ENCODE data around the gene GPC6.
"Not testable (repeated sequence)": the region's sequence is repeated elsewhere in the genome, so short reads cannot be mapped to it uniquely, and the experiment has no call there.

GPC6 gene

GRCh38 chr13:94319501-94319900 lies 1092.9 kb downstream of the GPC6 start:
- DNase-seq, result no peak

GRCh38 chr13:94322925-94323763 lies 1096.5 kb downstream of the GPC6 start:
- no peak for DNase-seq

GRCh38 chr13:94323764-94324758 lies 1097.5 kb downstream of the GPC6 start:
- no peak for DNase-seq

DNA sequence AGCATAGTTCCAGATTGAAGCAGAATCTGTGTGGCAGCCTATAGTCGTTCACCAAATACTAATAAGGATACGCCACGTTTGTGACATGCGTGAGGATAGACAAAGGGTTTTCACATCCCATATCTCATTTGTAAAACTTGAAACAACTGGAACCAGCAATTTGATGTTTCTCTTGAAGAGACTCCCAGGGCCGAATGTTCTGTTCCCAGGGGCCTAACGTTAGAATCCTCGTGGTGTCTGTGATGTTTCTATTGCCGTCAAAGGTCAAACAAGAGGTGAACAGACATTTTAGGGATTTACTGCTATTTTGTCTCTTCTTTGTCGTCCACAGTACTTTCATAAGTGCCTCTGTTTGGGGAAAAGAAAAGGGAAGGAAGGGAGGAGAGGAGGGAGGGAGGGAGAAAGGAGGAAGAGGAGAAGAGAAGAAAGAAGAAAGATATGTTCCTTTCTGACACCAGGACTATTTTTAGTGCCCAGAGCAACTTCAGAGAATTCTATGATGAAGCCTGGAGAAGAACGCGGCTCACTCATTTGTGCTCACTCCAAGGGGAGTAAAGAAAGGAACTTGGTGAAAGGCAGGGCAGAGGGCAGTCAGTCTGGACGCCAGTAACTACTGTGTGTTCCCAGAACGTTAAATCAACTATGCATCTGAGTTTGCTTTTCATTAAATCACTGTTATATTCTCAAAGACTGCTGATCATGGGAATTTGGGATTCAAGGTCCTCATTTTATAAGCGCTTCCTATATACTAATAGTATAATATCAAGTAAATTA lies 1098.3 kb downstream of the GPC6 start:
- DNase-seq, result no peak

DNA sequence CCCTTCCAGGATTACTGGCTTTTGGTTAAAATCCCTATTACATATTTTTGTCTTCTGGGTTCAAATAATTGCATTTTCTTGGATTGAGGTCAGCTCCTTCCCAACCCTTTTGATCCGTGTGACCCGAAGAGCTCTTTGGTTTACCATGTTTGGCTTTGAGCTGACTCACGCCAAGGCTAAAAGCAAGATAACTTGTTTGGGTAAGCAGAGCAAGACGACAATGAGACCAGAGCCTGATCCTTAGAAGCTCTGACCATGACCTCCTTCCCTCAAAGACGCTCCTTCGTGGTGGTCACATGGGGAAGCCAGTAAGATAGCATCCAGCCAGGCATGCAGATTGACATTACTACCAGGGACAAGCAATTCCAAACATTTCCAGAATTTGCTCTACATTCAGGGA lies 1099.0 kb downstream of the GPC6 start:
- no peak for DNase-seq

DNA sequence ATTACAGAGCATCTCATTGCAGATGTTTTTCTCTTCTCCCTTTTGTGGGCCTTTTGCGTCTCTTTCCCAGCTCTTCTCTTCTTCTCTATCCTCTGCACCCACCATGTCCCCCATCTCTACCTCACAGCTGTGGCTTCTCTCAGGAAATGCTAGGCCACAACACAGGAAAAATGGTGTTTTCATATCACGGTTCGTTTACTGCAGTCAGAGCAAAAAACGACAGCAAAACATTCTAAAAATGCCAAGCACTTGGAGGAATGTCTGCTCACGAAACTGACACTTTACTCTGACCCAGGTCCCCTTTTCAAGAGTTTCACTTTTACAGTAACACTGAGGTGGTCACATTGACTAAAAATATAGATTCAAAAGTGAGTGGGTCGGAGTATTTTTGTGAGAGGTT lies 1100.7 kb downstream of the GPC6 start:
- DNase-seq, result no peak

DNA sequence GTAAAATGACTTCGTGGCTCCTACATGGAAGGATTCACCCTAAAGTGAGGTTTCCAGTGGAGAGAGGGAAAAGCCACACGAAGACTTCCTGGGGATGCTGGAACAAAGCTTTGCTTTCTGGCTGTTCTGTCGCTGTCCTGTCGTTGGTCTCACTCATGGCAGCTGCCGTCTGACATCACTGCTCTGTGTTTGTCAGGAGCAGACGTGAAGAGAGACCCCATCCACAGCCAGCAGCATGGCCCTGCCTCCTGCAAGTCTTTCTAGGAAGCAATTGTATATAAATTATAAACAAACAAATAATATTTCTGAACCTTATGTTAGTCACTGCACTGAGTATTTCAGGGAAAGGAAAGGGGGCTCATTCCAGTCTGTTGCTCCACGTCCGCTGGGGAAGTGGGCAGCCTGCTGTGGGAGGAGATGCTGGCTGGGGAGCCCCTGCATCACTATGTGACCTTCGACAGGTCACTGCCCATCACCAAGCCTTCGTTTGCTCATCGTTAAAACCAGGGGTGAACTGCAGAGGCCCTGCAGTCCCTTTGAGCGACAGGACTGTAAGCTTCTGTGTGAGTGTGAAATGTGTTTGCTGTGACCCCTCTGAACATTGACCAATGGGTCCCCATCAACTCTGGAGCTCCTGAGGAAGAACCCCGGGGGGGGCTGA lies 1101.9 kb downstream of the GPC6 start:
- no peak for DNase-seq

DNA sequence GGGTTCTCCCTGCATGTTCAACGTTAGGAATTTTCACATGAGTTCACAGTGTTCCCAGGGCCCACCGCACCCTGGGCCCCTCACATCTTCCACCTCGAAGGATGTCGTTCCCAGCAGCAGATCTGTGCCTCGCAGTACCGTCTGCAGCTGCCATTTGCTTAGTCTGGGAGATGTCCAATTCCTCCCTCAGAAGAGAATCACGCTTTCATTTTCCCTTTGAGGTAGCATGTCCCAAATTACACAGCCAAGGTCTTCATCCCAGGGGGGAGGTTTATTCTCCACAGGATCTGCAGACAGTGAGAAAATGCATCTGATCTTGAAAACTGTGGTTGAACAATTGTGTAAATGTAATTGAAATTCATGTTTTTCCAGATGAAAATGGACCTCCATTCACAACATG lies 1102.7 kb downstream of the GPC6 start:
- no peak for DNase-seq

- DNase-seq, result peak in 1 of 2 experiments; percentile 12
These were observed 1103.3 kb downstream of the GPC6 start for GRCh38 chr13:94329754-94330551.

GRCh38 chr13:94330552-94331071 lies 1104.0 kb downstream of the GPC6 start:
- no peak for DNase-seq

DNA sequence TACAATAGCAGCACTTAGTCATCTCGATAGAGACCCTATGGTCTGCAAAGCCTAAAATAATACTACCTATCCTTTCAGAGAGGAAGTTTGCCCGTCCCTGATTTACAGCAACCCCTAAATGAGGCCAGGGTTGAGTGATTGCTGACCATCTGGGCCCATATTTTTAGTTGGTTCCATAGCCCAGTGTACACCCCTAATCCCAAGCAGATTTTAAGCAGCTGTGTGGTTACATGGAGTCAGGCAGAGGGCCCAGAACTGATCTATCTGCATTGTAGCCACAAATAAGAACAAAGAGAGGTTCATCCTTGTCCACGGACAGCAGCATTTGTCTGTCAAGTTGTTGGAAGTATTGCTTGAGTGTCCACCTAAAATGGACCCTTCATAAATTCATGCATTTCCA lies 1104.7 kb downstream of the GPC6 start:
- DNase-seq, result no peak

GRCh38 chr13:94332359-94333096 lies 1105.9 kb downstream of the GPC6 start:
- DNase-seq, result no peak

DNA sequence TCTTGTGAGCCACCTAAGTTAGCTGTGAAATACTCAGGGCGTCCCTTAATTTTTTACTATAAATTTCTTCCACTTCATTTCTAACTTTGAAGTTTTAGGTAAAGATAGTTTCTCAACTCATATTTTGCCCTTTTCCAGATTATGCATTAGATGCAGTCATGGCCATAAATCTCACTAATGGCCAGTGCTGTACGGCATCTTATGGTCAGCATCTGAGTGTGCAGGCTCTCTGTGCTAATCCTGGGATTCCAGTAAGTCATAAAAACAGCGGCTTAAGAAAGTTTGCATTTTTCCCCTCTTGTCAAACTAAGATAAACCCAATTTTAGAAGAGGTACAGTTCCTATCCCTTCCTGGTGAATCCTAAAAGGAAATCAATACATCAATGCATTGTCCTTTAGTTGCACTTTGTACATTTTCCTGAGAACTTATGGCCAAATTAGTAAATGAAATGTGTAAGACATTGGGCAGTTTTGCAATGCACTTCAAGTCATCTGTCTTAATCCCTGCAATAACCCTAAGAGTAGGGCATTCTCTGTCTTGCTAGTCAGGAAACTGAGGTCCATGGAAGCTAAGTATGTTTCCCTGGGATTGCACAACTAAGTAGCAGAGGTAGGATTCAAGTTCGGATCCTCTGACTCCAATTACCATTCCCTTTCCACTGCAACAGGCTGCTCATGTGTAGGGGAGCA lies 1106.7 kb downstream of the GPC6 start:
- DNase-seq, result no peak

- DNase-seq, result no peak
These were observed 1109.3 kb downstream of the GPC6 start for GRCh38 chr13:94335761-94336526.

- no peak for DNase-seq
These were observed 1112.6 kb downstream of the GPC6 start for GRCh38 chr13:94339116-94339687.

DNA sequence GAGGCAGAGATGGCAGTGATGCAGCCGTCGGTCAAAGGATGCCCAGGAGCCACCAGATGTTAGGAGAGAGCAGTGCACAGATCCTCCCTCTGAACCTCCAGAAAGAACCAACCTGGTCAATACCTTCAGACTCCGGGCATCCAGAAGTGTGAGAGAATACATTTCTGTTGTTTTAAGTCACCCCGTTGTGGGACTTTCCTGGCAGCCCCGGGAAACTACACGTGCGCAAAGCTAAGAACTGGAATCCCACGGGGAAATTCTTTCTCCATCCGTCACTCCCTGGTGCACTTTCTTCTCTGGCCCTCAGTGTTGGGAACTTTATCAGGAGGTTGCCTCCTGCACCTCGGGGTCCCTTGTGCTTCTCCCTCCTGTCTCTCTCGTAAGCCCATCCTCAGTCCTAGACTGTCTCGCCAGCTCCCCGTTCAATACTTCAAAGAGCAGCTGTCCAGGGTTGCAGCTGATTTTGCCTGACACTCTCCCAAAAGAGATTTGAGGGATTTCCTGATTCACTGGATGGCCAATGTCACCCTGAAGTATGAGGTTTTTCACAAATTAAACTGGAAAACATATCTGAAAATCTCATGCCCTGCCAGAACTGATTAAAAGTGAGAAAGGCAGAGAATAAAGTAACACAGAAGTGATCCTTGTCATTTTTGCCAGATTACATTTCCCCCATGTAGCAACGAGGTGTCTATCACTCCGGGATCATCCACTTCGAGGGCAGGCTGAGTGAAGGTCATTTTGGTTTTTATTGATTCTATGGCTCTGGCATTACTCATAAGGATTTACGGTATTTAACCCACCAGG lies 1116.0 kb downstream of the GPC6 start:
- no peak for DNase-seq

DNA sequence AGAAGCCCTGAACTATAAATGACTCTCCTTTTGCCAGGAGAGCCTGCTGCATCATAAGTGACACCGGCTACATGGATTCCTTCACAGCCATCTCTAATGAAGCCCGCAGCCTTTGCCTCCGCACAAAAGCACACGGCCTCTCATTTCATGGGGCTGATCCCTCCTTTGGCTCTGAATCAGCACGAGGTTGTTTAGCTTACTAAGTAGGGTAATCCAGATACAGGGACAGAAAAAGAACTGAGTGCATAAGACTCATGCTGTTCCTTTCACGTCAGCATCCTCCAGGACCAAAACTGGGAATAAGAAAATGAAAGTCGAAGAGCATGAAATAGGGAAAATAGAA lies 1116.6 kb downstream of the GPC6 start:
- DNase-seq, result no peak

DNA sequence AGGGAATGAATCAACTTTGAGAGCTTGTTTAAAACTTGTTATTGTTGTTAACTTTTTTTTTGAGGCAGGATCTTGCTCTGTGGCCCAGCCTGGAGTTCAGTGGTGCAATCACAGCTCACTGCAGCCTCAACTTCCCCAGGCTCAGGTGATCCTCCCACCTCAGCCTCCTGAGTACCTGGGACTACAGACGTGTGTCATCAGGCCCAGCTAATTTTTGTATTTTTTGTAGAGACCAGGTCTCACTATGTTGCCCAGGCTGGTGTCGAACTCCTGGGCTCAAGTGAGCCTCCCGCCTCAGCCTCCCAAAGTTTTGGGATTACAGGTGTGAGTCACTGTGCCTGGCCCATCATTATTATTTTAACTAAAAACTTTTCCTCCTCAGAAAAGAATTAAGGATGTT lies 1117.1 kb downstream of the GPC6 start:
- DNase-seq, result not testable (repeated sequence)
